SK-N-SH (cell line): ENCODE results near the gene IGF1R. TPM values are rescaled to one million over a fixed set of nuclear protein-coding genes. Genes with fewer than 3 reads are reported as not detected.
A peak's percentile ranks its signal among the peaks of the same experiment; 100 is the strongest.

Experiments used
- CTCF ChIA-PET: fragments of 300-600, 350-600 bp; formaldehyde crosslinking; extraction: SDS; loops from one replicate; lab custom pipeline; 2021; lab: Yijun Ruan, JAX
- POLR2A ChIA-PET: fragments of 350-600 bp; sonication (Branson Sonifier 250); formaldehyde crosslinking; extraction: SDS; loops from one replicate; lab custom pipeline; 2020; ENCODE audit warnings: antibody characterized with exemption, inconsistent platforms; lab: Yijun Ruan, JAX
- DNase-seq: peaks from one replicate; pipeline ENCODE4 v3.0.0; 2012
- H2AFZ ChIP-seq: fragments of 200-600 bp; sonication (generic); 2 replicates; pipeline ENCODE4 v1.8.1; 2016; ENCODE audit warnings: antibody characterized with exemption, mild to moderate bottlenecking, low read depth
- H3F3A ChIP-seq: fragments of 200-600 bp; sonication (generic); replicated peaks from 2 replicates; pipeline ENCODE3; 2016; ENCODE audit warnings: antibody characterized with exemption, mild to moderate bottlenecking; ENCODE audit not compliant: insufficient read depth
- H3K27ac ChIP-seq, 2 experiments: fragments of 200-500 bp in 1 of 2; fragments of 200-600 bp in 1 of 2; sonication (Bioruptor generic) in 1 of 2; sonication (generic), shearing (Covaris generic) in 1 of 2; 2 replicates each; pipeline versions ENCODE4 v1.5.1 to v1.6.1; 2014 to 2016; ENCODE audit warnings: low read depth in 2 of 2, inconsistent platforms in 1 of 2, low read length in 1 of 2, mild to moderate bottlenecking in 1 of 2, mixed read lengths in 1 of 2
- H3K27me3 ChIP-seq: fragments of 200-600 bp; sonication (generic), shearing (Covaris generic); 2 replicates; pipeline ENCODE4 v1.6.1; 2016; ENCODE audit warnings: mixed run types; ENCODE audit not compliant: insufficient read depth
- H3K36me3 ChIP-seq, 2 experiments: fragments of 200-500 bp in 1 of 2; fragments of 200-600 bp in 1 of 2; sonication (Bioruptor generic) in 1 of 2; sonication (generic) in 1 of 2; replicated peaks in 1 of 2; 2 replicates each; pipeline versions ENCODE3 to v1.5.1; 2014 to 2016; ENCODE audit warnings: low read length in 1 of 2, mild to moderate bottlenecking in 1 of 2; ENCODE audit not compliant: insufficient read depth in 2 of 2, control insufficient read depth in 1 of 2
- H3K4me1 ChIP-seq, 2 experiments: fragments of 200-500 bp in 1 of 2; fragments of 200-600 bp in 1 of 2; sonication (Bioruptor generic) in 1 of 2; sonication (generic), shearing (Covaris generic) in 1 of 2; 2 replicates each; pipeline versions ENCODE4 v1.5.1 to v1.6.1; 2014 to 2016; ENCODE audit warnings: low read depth in 1 of 2, low read length in 1 of 2, mixed run types in 1 of 2; ENCODE audit not compliant: insufficient read depth in 2 of 2, control insufficient read depth in 1 of 2
- H3K4me2 ChIP-seq: fragments of 200-600 bp; sonication (generic), shearing (Covaris generic); 2 replicates; pipeline ENCODE4 v1.6.1; 2017; ENCODE audit warnings: mixed run types
- H3K4me3 ChIP-seq, 2 experiments: fragments of 200-500 bp in 1 of 2; fragments of 200-600 bp in 1 of 2; sonication (Bioruptor generic) in 1 of 2; sonication (generic), shearing (Covaris generic) in 1 of 2; 2 replicates each; pipeline versions ENCODE4 v1.5.1 to v1.8.1; 2014 to 2016; ENCODE audit warnings: low read depth in 2 of 2, inconsistent platforms in 1 of 2, low read length in 1 of 2, mild to moderate bottlenecking in 1 of 2, mixed read lengths in 1 of 2, moderate library complexity in 1 of 2
- H3K79me2 ChIP-seq: fragments of 200-600 bp; sonication (generic); 2 replicates; pipeline ENCODE4 v1.8.1; 2017; ENCODE audit warnings: mild to moderate bottlenecking; ENCODE audit not compliant: insufficient read depth
- H3K9ac ChIP-seq: fragments of 200-600 bp; sonication (generic); 2 replicates; pipeline ENCODE4 v1.6.1; 2017; ENCODE audit warnings: mixed run types
- H3K9me2 ChIP-seq: fragments of 200-600 bp; sonication (generic); 2 replicates; pipeline ENCODE4 v1.6.1; 2017; ENCODE audit warnings: mixed run types
- H3K9me3 ChIP-seq: fragments of 200-600 bp; sonication (generic); 2 replicates; pipeline ENCODE4 v1.6.1; 2017; ENCODE audit warnings: mixed run types, mild to moderate bottlenecking, moderate library complexity
- H4K20me1 ChIP-seq: fragments of 200-600 bp; sonication (generic); 2 replicates; pipeline ENCODE4 v1.6.1; 2017; ENCODE audit warnings: mild to moderate bottlenecking, mixed run types; ENCODE audit not compliant: insufficient read depth
- GABPA ChIP-seq: IDR thresholded peaks from 2 replicates; pipeline ENCODE4 v1.4.0; 2012; ENCODE audit warnings: low read depth, mild to moderate bottlenecking
- MXI1 ChIP-seq: IDR thresholded peaks from 2 replicates; pipeline ENCODE4 v1.6.1; 2012; ENCODE audit warnings: mild to moderate bottlenecking, low read depth, low read length, improper control_type of control experiment
- WGBS: methylation state at CpG from one replicate; pipeline ENCODE4 v1.1.6; 2017; ENCODE audit warnings: low lambda C conversion rate; 5-methylcytosine and 5-hydroxymethylcytosine counted together
- polyA plus RNA-seq, 3 experiments: library from polyadenylated mRNA; depleted of rRNA; stranded (reverse); fragments of >200 nt; gene quantifications; 2 replicates each; pipeline ENCODE4 v1.2.3, GENCODE V29; 2012
- TF ChIP-seq, protein P1 (sequence below): IDR thresholded peaks from 2 replicates; pipeline ENCODE4 v1.6.1; 2012; ENCODE audit warnings: mild to moderate bottlenecking, low read depth, low read length, moderate library complexity

IGF1R gene
- polyA plus RNA-seq, 1 of the 3 experiments (the other 2 are of a cell fraction), result 9.5 TPM

GRCh38 chr15:98737159-98737558 lies 88.8 kb downstream of the IGF1R start:
- H3K4me1 ChIP-seq, result peaks cover 23 to 46% of the 10 kb centered on the region in 2 experiments
- no peak overlapping the region for H3K4me3 ChIP-seq
- DNase-seq, result no peak
- TF ChIP-seq MXI1 (0 out of 2 replicates have a peak, but pooled peaks have one; percentile 2), GABPA (no peak)
- ChIA-PET POLR2A (no interaction called here), CTCF (interaction anchor here (0.6 to 1.4 kb wide), 6 partner anchors 11 to 114 kb away, joined by 3 to 6 read pairs (median 3); no protein-coding TSS in a partner anchor)
- peaks cover 92% of the 10 kb centered on the region for H3K79me2 ChIP-seq
- no peak overlapping the region for H3K4me2 ChIP-seq
- H4K20me1 ChIP-seq, result peaks cover 11% of the 10 kb centered on the region; the same call in 1 of the 2 replicates
- H3K36me3 ChIP-seq, result no peaks in the 10 kb centered on the region
- no peak overlapping the region for H2AFZ ChIP-seq
- H3K9ac ChIP-seq, result no peak overlapping the region
- H3K27me3 ChIP-seq, result no peaks in the 10 kb centered on the region
- WGBS, result 100% methylated on average over 6 of the region's 6 CpGs
- no peaks in the 10 kb centered on the region for H3K9me2 ChIP-seq
- peak overlapping the region in 1 of 2 experiments; percentile 88; a peak in 2 of 4 replicates for H3K27ac ChIP-seq
- H3F3A ChIP-seq, result no peaks in the 10 kb centered on the region
- no peaks in the 10 kb centered on the region for H3K9me3 ChIP-seq

DNA sequence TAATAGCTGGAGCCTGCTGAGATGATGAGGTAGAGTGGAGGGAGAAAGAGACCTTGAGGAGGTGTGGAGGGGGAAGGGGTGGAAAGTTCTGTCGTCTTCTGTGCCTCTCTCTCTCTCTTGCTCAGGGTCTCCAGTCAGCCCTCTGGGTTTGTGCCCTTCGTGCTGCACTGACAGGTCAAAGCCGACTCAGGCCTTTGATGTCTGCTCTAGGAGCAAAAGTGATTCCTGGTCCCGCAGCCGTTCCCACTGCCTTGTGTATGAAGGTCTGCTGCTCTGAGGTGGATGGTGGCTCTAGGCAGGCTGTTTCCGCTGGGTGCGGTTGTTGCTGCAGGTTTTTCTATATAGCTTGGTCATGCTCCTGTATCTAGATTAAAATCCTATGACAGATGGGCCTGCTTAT lies 89.4 kb downstream of the IGF1R start:
- CTCF ChIA-PET, result interaction anchor here (0.6 to 1.4 kb wide), 4 partner anchors 25 to 79 kb away, joined by 3 to 5 read pairs (median 3); no protein-coding TSS in a partner anchor

More for the DNA sequence above, 89.4 kb downstream of the IGF1R start:
- Histone ChIP-seq H3K79me2 (peaks cover 92% of the 10 kb centered on the region), H3K27ac (peak overlapping the region in 1 of 2 experiments; percentile 48; a peak in 1 of 4 replicates), H3K9ac (no peak overlapping the region), H2AFZ (no peak overlapping the region), H3K36me3 (no peaks in the 10 kb centered on the region), H3K9me3 (no peaks in the 10 kb centered on the region), H3K27me3 (no peaks in the 10 kb centered on the region), H3K4me2 (no peak overlapping the region), H3K9me2 (no peaks in the 10 kb centered on the region), H4K20me1 (peaks cover 11% of the 10 kb centered on the region; the same call in 1 of the 2 replicates), H3K4me1 (peaks cover 23 to 42% of the 10 kb centered on the region in 2 experiments), H3K4me3 (no peak overlapping the region), H3F3A (no peaks in the 10 kb centered on the region)
- WGBS, result 95% methylated on average over 7 of the region's 7 CpGs
- DNase-seq, result no peak
- POLR2A ChIA-PET, result no interaction called here
- TF ChIP-seq, protein P1, sequence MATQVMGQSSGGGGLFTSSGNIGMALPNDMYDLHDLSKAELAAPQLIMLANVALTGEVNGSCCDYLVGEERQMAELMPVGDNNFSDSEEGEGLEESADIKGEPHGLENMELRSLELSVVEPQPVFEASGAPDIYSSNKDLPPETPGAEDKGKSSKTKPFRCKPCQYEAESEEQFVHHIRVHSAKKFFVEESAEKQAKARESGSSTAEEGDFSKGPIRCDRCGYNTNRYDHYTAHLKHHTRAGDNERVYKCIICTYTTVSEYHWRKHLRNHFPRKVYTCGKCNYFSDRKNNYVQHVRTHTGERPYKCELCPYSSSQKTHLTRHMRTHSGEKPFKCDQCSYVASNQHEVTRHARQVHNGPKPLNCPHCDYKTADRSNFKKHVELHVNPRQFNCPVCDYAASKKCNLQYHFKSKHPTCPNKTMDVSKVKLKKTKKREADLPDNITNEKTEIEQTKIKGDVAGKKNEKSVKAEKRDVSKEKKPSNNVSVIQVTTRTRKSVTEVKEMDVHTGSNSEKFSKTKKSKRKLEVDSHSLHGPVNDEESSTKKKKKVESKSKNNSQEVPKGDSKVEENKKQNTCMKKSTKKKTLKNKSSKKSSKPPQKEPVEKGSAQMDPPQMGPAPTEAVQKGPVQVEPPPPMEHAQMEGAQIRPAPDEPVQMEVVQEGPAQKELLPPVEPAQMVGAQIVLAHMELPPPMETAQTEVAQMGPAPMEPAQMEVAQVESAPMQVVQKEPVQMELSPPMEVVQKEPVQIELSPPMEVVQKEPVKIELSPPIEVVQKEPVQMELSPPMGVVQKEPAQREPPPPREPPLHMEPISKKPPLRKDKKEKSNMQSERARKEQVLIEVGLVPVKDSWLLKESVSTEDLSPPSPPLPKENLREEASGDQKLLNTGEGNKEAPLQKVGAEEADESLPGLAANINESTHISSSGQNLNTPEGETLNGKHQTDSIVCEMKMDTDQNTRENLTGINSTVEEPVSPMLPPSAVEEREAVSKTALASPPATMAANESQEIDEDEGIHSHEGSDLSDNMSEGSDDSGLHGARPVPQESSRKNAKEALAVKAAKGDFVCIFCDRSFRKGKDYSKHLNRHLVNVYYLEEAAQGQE, result no peak
